Right ventricle myocardium inferior (tissue), 1 donor: ENCODE results near the gene ALPG. TPM values are rescaled to one million over a fixed set of nuclear protein-coding genes. Genes with fewer than 3 reads are reported as not detected.
"Not testable (repeated sequence)": the region's sequence is repeated elsewhere in the genome, so short reads cannot be mapped to it uniquely, and the experiment has no call there.

Source experiments
- ATAC-seq: fragments of 200-7000 bp; cut with Tn5 transposase; one replicate; pipeline ENCODE4 v1.9.1; 2020; ENCODE audit warnings: mild to moderate bottlenecking, moderate library complexity
- DNase-seq: peaks from one replicate; pipeline ENCODE4 v3.0.0; 2021; ENCODE audit errors: missing footprints
- intact Hi-C: fragments of 100-400 bp; cut with DNase I; formaldehyde crosslinking; loops from one replicate; pipeline ENCODE4 v1.11.0; 2022
- long read RNA-seq: library from polyadenylated mRNA; unstranded; transcript quantifications from one replicate; pipeline ENCODE4 v2.0.0, GENCODE V29; 2021
- total RNA-seq: library from RNA; stranded (reverse); fragmentation: NEBNext Ultra II Directional; extraction: Animal tissue kit (Norgen Biotek cat#: 25700); gene quantifications from one replicate; pipeline ENCODE4 v1.2.1, GENCODE V29; 2021
- donor health status: DM: no; HTN: yes; CAD: no; lungs with severe emphysema.

ALPG gene
- total RNA-seq: not detected
- long read RNA-seq: 0 reads

DNA sequence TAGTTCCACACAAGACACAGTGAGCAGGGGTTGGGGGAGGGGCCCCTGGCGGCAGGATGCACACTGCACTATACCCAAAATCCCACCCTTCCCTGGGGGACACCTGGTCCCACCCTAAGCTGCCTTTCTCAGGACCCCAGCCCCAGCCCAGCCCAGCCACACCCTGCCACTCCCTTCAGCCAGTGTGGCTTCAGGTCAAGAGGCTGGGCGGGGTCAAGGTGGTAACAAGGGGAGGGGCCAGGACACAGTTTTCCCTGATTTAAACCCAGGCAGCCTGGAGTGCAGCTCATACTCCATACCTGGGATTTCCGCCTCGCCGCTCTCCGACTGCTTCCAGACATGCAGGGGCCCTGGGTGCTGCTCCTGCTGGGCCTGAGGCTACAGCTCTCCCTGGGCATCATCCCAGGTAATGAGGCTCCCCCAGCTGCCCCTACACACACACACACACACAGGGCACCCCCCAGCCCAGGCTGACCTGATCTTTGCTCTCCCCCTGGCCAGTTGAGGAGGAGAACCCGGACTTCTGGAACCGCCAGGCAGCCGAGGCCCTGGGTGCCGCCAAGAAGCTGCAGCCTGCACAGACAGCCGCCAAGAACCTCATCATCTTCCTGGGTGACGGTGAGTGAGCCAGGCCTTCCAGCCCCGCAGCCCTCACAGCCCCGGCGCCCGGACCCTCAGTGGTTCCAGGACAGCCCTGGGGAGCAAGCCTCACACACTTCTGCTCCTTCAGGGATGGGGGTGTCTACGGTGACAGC is at the start of gene ALPG:
Gene ALPG (plus strand): TSS at position 289 of the 755 bp plus-strand sequence. CDS start 51 bp downstream, at position 340.
- ATAC-seq: no peak
- intact Hi-C loops: no loop called here
- no peak for DNase-seq

- no peak for DNase-seq
- intact Hi-C loops: no loop called here
- no peak for ATAC-seq
Observed at GRCh38 chr2:232361646-232362045, 45.0 kb upstream of the ALPG start.

DNA sequence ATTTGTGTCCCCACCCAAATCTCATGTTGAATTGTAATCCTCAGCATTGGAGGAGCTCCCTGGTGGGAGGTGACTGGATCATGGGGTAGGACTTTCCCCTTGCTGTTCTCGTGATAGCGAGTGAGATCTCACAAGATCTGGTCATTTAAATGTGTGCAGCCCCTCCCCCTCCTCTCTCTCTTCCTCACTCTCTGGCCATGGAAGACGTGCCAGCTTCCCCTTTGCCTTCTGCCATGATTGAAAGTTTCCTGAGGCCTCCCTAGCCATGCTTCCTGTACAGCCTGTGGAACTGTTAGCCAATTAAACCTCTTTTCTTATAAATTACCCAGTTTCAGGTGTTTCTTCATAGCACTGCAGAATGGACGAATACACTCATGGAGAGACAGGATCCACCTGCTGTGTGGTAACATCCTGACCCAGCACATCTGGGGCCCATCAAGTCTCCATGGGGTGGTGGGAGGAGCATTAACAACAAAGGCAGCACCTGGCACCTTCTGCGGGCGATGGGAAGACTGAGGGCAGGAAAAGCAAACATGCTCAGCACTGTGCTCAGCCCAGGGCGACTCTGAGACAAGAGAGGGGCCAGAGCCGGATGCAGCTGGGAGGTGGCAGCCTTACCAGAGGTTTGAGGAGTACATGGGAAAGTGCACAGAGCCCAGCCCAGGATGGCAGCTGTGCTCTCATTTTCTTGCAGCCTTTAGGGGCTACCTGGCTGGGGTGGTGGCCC is 44.3 kb upstream of the ALPG start:
- ATAC-seq (no peak), DNase-seq (no peak)
- intact Hi-C loops: no loop called here

DNA sequence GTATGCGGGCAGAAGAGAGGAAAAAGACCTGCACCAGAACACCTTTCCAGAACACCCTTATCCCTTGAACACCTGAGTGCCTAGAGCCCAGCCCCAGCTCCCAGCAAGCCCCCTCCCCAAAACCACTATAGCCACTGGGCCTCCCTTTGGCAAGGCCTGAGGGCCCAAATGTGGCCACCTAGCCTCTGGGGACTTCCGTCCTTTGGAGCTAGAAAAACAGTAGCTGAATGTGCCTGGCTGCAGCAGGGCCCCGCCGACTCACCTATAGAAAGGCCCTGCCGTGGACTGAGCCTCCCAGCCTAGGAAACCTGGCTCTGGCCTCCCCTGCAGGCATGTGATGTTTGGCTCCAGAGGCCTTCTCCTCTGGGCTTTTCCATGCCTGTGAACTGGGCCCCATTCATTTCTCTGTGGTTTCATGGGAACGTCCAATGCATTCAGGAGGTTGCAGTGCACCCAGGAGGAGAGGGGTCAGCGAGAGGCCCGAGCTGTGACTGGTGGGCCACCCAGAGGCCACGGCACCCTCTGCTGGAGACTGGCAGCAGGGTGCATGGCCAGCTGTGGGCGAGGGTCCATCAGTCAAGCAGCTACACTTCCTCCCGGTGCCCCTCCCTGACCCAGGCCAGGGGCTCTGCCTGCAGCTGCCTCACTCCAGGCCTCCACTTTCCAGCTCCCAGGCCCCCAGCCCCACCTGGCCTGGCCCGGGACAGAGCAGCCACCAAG is 43.4 kb upstream of the ALPG start:
- DNase-seq, intact Hi-C loops, ATAC-seq: not testable (repeated sequence)

DNA sequence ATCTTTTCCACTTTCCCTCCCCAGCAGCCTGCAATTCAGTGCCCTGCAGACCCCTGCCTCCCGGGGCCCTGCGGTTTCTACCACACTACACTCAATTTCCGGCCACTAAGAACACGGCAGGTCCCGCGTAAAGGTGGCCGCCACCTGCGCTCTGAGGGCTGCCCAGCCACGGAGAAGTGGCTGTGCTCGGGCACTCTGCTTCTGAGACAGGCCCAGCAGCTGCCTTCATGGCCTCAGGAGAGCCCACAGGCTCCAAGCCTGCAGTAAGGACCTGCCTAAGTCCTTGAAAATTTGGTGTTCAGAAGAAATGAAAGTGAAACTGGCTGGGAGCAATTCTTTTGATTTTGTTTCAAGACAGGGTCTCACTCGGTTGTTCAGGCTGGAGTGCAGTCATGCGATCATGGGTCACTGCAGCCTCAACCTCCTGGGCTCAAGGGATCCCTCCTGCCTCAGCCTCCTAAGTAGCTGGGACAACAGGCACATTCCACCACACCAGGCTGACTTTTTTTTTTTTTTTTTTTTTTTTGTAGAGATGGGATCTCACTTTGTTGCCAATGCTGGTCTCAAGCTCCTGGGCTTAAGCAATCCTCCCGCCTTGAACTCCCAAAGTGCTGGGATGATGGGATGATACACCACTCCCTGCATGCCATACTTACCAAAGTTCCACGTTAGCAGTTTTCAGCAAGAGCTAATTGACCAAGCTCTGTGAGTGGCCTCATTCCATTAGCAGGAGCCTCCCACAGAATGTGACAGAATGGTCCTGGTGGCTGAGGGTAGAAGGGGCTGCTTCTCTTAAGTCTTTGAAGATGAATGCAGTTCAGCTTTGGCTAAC is 42.6 kb upstream of the ALPG start:
- ATAC-seq (no peak), DNase-seq (no peak)
- intact Hi-C loops: no loop called here

- peak; percentile 29 for ATAC-seq
- DNase-seq: not testable (repeated sequence)
Observed at GRCh38 chr2:232364806-232365594, 41.6 kb upstream of the ALPG start.

GRCh38 chr2:232365621-232366321 is 40.9 kb upstream of the ALPG start:
- DNase-seq: no peak
- ATAC-seq: peak; percentile 43
- intact Hi-C loops: no loop called here

More at GRCh38 chr2:232364806-232365594, 41.6 kb upstream of the ALPG start:
- intact Hi-C loops: not testable (repeated sequence)

DNA sequence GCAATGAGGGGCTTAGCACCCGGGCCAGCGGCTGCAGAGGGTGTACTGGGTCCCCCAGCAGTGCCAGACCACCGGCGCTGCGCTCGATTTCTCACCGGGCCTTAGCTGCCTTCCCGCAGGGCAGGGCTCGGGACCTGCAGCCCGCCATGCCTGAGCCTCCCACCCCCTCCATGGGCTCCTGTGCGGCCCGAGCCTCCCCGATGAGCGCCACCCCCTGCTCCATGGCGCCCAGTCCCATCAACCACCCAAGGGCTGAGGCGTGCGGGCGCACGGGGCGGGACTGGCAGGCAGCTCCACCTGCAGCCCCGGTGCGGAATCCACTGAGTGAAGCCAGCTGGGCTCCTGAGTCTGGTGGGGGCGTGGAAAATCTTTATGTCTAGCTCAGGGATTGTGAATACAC is 40.2 kb upstream of the ALPG start:
- DNase-seq, ATAC-seq, intact Hi-C loops: not testable (repeated sequence)

- intact Hi-C loops: no loop called here
- DNase-seq (no peak), ATAC-seq (no peak)
Observed at GRCh38 chr2:232367016-232367415, 39.6 kb upstream of the ALPG start.

DNA sequence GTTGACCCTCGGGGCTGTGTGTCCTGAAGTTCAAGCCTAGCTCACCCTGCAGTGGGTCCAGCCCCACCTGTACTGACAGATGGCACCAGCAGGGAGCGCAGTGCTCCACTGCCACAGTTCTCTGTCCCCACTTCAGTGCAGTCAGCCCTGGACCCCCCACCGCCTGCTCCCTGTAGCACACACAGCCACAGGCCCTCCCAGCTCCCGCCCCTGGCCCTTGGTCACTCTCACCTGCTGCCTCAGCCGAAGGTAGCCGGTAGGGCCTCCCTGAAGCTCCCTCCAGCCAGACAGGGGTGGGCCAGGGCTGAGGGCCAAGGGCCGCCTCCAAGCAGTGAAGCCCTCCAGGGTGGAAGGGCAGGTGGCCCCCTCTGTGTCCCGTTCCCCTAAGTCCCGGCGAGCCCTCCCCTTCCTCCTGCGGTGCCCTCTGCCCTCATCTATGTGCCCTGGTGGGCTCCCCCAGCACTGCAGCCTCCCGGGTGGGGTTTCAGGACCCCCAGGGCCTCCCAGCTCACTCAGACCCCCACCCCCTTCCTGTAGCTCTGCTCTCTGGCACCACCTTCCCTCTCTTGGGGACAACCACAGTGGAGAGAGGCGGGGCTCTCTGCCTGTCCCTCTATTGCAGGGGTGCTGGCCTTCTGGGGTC is 38.9 kb upstream of the ALPG start:
- ATAC-seq (no peak), DNase-seq (no peak)
- intact Hi-C loops: no loop called here

DNA sequence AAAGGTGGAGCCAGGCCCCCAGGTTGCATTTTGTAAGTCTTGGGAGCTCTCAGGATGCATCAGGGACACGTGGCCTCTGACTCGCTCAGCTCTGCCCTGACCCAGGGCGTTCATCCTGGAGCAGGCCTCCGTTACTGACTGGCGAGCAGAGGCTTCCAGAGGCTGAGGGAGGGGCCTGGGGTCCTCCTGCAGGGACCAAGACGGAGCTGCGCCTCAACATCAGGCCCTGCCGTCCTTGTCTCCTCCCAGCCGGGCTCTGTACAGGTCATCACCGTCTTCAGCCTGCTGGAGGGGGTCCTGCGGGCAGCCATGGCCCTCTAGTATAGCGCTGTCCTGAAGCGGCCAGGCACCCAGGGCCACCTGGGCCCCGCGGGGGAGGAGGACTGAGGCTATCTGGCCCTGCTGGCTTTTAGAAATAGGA is 38.3 kb upstream of the ALPG start:
- intact Hi-C loops: no loop called here
- no peak for DNase-seq
- ATAC-seq: no peak

- intact Hi-C loops: no loop called here
- DNase-seq (no peak), ATAC-seq (no peak)
Observed at GRCh38 chr2:232369126-232369951, 37.3 kb upstream of the ALPG start.

DNA sequence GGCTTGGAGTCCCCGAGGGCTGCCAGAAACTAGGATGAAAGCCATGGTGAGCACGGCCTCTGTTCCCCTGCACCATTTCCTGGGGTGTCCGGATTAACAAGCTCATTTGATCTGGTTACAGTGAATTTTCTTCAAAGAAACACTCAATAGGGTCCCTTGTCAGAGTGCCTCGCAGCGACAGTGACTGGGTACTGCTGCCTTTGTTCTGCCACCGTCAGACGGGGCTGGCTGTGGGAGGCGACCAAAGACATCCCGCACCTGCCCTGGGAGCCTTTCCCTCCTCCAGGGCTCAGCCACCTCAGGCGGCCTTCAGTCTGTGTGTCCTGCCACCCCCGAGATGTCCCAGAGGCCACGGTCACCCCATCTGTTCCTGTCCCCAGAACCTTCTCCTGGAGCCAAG is 36.6 kb upstream of the ALPG start:
- intact Hi-C loops, DNase-seq, ATAC-seq: not testable (repeated sequence)

DNA sequence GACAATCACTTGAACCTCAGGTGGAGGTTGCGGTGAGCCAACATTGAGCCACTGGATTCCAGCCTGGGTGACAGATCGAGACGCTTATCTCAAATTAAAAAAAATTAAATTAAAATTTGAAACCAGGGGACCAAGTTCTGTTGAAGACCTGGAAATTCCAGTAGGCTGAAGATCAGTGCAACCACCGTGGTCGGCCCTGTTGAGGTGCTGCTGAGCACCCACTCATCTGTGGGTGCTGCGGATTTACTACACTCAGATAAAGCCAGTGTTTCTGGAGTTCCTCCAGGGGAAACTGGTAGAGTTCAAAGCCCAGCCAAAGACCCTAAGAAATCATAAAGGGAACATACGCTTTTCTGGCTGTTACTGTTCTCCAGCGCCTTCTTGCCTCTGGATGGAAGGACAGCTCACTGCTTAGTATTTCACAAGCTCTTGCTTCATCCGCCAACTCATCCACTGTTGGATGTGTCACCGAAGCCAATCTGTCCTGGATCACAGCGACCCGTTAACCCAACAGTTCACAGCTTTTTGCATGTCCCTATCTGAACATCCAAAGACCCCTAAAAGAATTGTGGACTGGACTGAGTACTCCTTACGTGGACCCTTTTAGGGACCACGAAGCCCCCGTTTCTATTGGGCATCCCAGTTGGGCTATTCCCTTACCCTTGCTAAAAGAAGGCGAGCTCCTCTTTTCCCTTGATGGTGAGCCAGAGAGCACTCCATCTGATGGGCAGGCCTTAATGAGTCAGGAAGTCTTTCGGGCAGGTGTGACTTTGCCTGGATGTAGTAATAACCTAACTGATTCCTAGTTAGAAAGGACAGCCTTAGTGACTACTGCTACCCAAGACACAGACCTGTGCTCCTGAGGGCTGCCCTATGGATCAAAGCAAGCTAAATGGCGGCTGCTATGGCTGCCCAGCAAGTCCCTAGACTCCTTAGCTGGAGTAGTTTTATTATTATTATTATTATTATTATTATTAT is 34.1 kb upstream of the ALPG start:
- DNase-seq (no peak), ATAC-seq (no peak)
- intact Hi-C loops: no loop called here

DNA sequence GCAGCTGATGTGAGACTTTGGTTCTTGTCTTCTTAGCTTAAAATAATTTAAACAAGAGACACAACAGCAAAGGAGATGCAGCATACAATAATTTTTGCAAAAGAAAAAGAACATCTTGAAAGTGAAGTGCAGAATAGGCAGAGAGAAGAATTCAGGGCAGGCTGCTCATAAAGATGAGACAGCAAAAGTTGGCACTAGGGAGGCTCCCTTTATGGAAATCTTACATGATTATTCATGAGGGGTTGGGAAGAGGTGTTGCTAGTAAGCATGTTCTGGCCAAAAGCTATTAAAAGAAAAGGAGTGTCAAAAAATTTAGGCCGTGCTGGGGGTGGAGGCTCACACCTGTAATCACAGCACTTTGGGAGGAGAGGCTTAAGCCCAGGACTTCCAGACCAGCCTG is 32.3 kb upstream of the ALPG start:
- ATAC-seq: no peak
- intact Hi-C loops: no loop called here
- DNase-seq: no peak
